ENCODE data around the gene B3GNT5.

B3GNT5 gene

DNA sequence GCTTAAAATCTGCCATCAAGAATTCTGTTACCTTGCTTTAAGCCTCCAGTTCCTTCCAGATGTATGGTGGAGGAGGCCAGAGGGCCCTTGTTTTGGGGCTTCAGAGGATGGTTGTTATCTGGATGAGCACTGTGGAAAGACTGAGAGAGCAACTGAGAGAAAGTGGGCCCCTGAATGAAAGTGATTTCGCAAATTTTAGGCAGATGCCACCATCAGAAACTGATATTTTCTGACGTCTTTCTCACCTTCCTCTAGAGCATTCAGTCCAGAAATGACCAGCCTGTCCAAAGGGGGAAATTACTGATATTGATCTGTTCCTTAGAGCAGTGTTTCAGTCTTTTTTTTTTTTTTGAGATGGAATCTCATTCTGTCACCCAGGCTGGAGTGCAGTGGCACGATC lies 13.4 kb downstream of the B3GNT5 start:
- DNase-seq = no peak

DNA sequence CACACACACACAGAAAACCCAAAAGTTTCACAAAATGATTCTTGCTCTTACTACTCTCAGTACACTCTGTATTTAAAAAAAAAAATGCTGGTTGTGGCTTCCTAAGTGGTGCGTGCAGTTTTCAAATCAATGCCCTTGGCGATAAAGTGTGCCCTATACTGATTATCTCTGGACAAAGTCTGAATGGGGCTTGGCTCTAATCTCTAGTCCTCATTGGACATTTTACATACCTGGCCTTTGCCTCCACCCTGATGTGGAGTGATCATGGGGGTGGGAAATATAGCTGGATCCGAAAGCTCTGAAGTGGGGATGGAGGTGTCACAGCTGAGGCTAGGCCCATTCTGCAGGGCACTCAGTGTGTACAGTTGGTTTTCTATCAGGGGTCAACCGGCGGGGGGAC lies 14.1 kb downstream of the B3GNT5 start:
- no peak for DNase-seq

DNA sequence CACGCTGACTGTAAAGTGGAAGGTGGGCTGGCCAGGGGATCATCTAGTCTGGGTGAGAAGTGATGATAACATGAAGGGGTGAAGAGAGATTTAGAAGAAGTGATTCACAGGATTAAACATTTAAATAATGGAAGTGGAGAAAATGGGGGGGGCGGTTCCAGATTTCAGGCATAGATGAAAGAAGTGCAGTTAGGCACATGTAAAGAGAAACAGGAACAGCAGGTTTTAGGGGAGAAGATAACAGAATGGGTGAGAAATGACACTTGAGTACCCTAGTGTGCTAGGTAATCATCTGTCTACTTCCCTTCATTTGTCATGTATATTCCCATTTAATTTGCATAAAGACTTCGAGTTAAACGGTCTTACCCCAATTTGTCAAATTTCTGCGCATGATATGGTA lies 15.3 kb downstream of the B3GNT5 start:
- no peak for DNase-seq

DNA sequence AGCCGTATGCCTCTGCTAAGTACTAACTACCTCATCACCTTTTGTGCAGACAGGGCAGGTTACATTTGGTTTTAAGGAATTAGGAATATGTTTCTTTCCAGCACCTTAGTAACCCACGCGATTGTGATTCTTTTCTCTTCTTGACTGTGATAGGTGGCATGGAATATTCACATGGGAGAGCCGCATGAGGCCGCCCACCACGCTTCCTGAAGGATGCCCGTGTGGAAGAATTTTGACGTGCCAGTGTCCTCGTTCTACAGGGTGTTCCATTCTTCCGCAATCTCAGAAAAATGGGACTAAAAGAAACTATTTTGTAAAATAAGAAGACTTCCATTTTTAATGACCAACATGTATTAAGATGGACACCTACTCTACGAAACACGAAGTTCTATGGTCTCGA lies 16.3 kb downstream of the B3GNT5 start:
- no peak for DNase-seq

GRCh38 chr3:183270344-183270743 lies 17.3 kb downstream of the B3GNT5 start:
- DNase-seq = no peak

DNA sequence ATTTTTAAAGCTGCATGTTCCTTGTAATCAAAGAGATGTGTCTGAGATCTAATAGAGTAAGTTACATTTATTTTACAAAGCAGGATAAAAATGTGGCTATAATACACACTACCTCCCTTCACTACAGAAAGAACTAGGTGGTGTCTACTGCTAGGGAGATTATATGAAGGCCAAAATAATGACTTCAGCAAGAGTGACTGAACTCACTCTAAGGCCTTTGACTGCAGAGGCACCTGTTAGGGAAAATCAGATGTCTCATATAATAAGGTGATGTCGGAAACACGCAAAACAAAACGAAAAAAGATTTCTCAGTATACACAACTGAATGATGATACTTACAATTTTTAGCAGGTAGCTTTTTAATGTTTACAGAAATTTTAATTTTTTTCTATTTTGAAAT lies 19.1 kb downstream of the B3GNT5 start:
- no peak for DNase-seq

- no peak for DNase-seq
Measured at GRCh38 chr3:183272791-183273190, 19.7 kb downstream of the B3GNT5 start.

DNA sequence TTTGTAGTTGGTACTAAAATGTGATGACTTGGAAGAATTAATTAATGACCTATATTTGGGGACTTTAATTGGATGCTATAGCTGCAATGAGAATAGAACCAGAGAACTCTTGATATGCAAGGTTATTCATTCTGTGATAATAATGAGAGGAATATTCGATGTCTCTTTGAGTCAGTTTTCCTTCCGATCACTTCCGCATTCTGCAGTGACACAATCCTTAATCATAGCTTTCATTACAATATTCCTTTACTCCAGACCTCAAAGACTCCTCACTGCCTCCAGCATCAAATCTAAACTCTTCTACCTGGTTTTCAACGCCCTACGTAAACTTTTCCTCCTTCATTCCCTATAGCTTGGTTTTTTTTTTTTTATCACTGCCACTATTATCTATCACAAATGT lies 21.6 kb downstream of the B3GNT5 start:
- no peak for DNase-seq

- DNase-seq = peak; percentile 11
Measured at GRCh38 chr3:183275418-183275817, 22.4 kb downstream of the B3GNT5 start.

- no peak for DNase-seq
Measured at GRCh38 chr3:183275937-183276336, 22.9 kb downstream of the B3GNT5 start.

- DNase-seq = no peak
Measured at GRCh38 chr3:183277260-183277659, 24.2 kb downstream of the B3GNT5 start.

- DNase-seq = no peak
Measured at GRCh38 chr3:183278479-183279088, 25.5 kb downstream of the B3GNT5 start.

DNA sequence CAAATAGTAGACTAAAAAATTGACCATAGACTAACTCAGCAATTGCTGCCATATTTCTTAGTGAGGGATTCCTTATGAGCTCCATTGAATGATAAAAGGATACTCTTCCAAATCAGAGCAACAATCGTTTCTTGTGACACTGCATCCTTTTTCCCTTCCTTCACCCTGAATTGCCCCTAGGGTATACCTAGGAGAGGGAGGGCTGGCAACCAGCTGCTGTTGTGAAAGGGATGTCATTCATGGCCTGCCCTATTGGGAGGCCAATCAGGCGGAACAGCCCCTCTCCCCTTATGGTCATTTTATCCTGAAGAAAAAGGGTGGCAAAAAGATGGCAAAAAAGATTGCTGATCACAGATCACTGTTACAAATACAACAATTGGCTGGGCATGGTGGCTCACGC lies 26.3 kb downstream of the B3GNT5 start:
- no peak for DNase-seq

DNA sequence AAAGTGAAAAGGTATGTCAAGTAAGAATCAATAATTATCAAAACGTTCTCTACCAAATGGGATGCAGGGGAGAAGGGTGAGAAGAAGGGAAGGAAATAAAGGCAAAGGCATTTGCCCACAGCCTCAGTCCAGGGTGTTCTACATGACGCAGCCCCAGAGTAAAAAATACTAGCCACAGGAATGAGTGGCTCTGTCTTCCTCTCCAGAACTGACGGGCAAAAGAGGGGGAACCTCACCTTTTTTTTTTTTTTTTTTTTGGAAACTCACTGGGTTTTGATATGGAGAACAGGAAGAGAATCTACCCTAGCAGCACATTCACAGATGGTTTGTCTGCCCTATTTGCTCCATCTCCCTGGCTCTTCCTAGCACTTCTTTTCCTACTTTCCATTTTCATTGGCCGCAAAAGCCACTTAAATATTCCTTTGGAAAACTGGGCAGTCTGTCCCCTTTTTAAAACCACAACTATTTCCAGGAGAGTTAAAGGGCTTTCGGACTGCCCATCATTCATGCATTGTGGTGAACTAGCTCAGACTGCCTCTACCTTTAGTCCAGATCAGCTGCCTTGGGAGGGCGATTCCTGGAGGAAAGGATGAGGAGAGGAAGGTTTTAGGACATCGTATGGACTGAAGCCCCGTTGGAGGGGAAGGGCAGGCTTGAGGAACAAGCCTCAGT lies 28.2 kb downstream of the B3GNT5 start:
- DNase-seq = no peak

- no peak for DNase-seq
Measured at GRCh38 chr3:183283886-183284285, 30.8 kb downstream of the B3GNT5 start.

DNA sequence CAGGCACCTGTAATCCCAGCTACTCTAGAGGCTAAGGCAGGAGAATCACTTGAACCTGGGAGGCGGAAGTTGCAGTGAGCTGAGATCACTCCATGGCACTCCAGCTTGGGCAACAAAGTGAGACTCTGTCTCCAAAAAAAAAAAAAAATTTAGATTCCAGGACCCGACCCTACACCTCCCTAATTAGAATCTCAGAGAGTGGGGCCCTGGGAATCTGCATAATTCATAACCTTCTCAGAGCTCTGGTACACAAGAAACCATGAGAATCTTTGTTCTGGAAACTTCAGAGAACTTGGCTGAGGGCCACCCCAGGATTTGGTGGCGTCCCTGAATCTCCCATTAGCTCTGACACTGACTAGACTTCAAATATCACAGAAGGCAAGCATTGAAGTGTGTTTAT lies 31.5 kb downstream of the B3GNT5 start:
- DNase-seq = no peak

DNA sequence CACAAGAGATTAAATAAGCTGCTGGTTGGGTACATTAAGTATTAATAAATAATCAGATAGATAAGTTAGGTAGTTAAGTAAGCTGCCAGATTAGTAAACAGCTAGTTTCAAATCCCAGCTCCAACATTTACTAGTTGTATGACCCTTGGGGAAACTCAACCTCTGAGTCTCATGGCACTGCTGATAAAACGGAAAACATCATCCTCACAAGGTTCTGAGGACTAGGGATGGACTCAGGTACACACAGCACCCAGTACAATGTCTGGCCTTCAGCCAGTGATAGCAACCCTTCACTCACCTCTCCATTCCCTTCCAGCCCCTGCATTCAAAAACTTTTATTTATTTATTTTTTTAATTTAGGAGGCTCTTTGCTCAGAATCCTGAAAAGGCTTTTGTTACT lies 32.3 kb downstream of the B3GNT5 start:
- DNase-seq = no peak

- DNase-seq = peak; percentile 97
Measured at GRCh38 chr3:183285828-183286457, 32.9 kb downstream of the B3GNT5 start.

DNA sequence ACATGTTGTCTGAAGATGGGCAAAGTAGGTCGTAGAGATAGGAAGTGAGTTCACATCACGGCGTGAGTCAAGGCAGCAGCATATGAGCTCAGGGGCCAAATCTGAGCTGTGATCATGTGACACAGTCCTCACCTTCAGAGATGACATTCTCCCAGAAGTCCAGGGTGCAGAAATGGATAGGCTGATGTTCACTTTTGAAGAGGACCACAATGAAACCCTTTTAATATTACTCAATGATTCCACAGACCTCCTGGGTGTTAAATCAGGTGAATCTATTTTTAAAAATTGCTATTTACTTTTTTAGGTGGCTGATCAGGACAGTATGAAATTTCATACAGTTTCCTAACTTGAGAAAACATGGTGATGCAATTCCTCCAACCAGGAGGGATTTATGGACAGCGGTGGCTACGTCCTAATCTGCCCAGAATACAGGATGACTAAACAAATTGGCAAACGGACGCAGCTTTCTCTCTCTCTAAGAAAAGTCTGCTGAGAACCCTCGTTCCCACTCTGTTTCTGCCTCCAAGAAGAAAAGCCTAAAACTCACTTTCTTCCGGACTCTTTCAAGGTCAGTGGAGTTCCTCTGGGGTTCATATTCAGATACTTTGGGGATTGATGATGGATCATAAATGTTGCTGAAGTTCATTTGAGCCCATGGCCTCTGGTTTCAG lies 34.4 kb downstream of the B3GNT5 start:
- DNase-seq = peak; percentile 25

DNA sequence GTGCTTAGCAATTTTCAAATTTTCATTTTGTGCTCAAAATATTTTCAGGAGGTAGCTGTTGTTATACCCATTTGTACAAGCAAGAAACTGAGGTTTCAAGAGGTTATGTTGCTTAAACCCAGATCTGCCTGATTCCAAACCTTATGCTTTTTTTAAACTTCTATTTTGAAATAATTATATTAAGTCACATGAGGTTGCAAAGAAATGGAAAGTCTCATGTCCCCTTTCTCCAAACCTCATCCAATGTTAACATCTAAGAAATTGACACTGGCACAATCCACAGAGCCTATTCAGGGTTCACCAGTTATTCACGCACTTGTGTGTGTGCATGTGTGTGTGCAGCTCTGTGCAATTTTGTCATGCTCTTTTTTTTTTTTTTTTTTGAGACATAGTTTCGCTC lies 35.1 kb downstream of the B3GNT5 start:
- no peak for DNase-seq

DNA sequence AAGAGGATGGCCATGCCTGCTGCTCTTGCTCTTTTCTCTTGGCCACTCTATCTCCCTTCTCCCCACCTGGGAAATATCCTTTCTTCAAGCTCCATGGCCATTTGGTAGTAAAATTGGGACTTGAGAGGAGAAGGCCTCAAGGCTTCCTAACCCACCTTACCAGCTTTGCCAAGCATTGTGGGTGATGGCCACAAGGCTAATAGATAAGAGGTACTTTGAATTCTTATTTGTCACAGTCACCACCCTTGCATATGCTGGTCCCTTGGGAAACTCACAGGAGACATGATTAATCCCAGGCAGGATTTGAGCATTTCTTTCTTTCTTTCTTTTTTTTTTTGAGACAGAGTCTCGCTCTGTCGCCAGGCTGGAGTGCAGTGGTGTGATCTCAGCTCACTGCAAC lies 37.2 kb downstream of the B3GNT5 start:
- DNase-seq = no peak

DNA sequence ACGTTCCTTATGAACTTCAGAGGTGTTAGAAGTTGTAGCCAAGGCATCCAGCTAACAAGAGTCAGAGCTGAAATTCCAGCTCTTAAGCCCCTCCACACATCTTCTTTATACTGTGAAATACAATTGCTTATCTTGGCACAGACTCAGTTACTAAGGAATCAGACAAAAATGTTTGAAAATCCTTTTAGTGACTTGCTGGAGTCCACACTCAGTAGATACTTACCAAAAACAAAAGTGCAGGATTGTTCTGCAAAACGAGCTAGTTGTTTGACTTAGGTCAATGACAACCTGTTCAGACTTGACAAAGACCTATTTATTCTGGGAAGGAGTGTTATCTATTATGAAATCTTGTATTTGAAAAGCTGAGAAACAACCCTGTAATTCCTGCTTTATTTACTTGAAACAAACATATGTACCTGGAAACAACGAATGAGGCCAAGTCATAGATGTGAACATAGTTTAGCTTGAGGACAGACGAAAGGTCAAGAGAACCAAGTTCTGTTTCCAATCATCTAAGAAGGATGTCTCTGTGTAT lies 38.5 kb downstream of the B3GNT5 start:
- DNase-seq = no peak

DNA sequence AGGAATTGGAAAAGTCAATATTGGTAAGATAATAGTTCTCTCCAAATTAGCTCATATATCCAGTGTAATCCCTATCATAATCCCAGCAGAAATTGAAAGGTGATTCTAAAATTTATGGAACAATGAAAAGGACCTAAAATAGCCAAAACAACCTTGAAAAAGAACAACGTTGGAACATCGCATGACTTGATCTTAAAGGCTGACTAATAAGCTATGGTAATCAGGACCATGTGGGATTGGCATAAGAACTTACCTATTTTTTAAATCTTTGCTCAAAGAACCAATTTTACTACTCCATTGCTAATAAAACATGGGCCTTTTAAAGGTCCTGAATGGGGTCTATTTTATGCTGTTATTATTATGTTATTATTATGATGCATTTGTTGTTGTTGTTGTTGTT lies 40.9 kb downstream of the B3GNT5 start:
- DNase-seq = no peak

DNA sequence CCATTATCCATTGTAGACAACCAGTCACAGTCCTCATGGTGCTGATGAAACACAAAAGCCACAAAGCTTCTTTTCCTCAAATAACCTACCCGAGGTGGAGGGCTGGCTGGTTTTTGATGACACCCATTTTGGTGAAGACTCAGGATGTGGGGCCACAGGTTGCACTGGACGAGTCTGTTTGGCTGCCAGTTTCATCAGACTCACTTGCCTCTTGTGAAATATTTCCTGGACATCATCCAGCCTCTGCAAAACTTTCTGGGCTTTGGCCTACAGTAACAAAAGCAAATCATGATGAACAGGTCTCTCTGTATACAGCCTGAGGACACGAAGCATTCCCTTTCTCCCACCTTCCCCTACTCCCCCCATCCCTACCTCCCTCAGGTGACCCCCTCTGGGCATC lies 42.2 kb downstream of the B3GNT5 start:
- DNase-seq = no peak

All from CD4-positive, alpha-beta T cell treated with Interleukin-4 for 4 hours (primary cell).